GM12874 (cell line): Measurements from ENCODE around the gene AFDN.

Experiments used
- CTCF ChIP-seq: IDR thresholded peaks from 2 replicates; pipeline ENCODE4 v1.5.1; 2011; ENCODE audit warnings: low read depth, mild to moderate bottlenecking, control low read depth, low read length, moderate library complexity; ENCODE audit not compliant: insufficient read depth

The AFDN gene

GRCh38 chr6:168000198-168001028, 173.7 kb downstream of the AFDN start:
- no peak for TF ChIP-seq CTCF

- no peak for TF ChIP-seq CTCF
These were observed 174.3 kb downstream of the AFDN start for GRCh38 chr6:168001029-168001332.

- TF ChIP-seq CTCF = no peak
These were observed 176.1 kb downstream of the AFDN start for GRCh38 chr6:168002804-168003203.

- no peak for TF ChIP-seq CTCF
These were observed 177.3 kb downstream of the AFDN start for GRCh38 chr6:168004023-168004422.

GRCh38 chr6:168004945-168005344, 178.2 kb downstream of the AFDN start:
- no peak for TF ChIP-seq CTCF

- no peak for TF ChIP-seq CTCF
These were observed 179.1 kb downstream of the AFDN start for GRCh38 chr6:168005796-168006195.

- TF ChIP-seq CTCF = no peak
These were observed 181.1 kb downstream of the AFDN start for GRCh38 chr6:168007592-168008338.
